OCI-LY1 (cell line): Measurements from ENCODE around the gene SLC25A53.

ENCODE experiments used
- H2AFZ ChIP-seq: fragments of 200-600 bp; sonication (generic), shearing (Covaris generic); 2 replicates; pipeline ENCODE4 v1.6.0; 2014; ENCODE audit warnings: antibody characterized with exemption, mild to moderate bottlenecking, low read length
- H3F3A ChIP-seq: fragments of 200-600 bp; sonication (generic), shearing (Covaris generic); 2 replicates; pipeline ENCODE4 v1.6.0; 2014; ENCODE audit warnings: mild to moderate bottlenecking, antibody characterized with exemption, low read length, moderate library complexity; ENCODE audit not compliant: insufficient read depth
- H3K27ac ChIP-seq: fragments of 200-600 bp; sonication (generic); 2 replicates; pipeline ENCODE4 v1.5.1; 2014; ENCODE audit warnings: low read length, mixed run types, mild to moderate bottlenecking, low read depth; ENCODE audit not compliant: poor library complexity, severe bottlenecking
- H3K27me3 ChIP-seq: fragments of 200-600 bp; sonication (generic); 2 replicates; pipeline ENCODE4 v1.6.0; 2014; ENCODE audit warnings: antibody characterized with exemption, mild to moderate bottlenecking, low read length, moderate library complexity; ENCODE audit not compliant: insufficient read depth
- H3K36me3 ChIP-seq: fragments of 200-600 bp; sonication (generic); 2 replicates; pipeline ENCODE4 v1.6.1; 2014; ENCODE audit warnings: mild to moderate bottlenecking, antibody characterized with exemption, low read length, moderate library complexity, mixed read lengths; ENCODE audit not compliant: insufficient read depth
- H3K4me1 ChIP-seq: fragments of 200-600 bp; sonication (generic); 2 replicates; pipeline ENCODE4 v1.5.1; 2014; ENCODE audit warnings: mild to moderate bottlenecking, low read length, moderate library complexity; ENCODE audit not compliant: insufficient read depth, severe bottlenecking
- H3K4me2 ChIP-seq: fragments of 200-600 bp; sonication (generic), shearing (Covaris generic); 2 replicates; pipeline ENCODE4 v1.6.1; 2014; ENCODE audit warnings: low read length
- H3K4me3 ChIP-seq: fragments of 200-600 bp; sonication (generic); 2 replicates; pipeline ENCODE4 v1.5.1; 2014; ENCODE audit warnings: low read length, low read depth, mild to moderate bottlenecking, mixed read lengths; ENCODE audit not compliant: poor library complexity, severe bottlenecking
- H3K79me2 ChIP-seq: fragments of 200-600 bp; shearing (Covaris generic); 2 replicates; pipeline ENCODE4 v1.6.1; 2016; ENCODE audit warnings: mixed run types, low read length, mixed read lengths; ENCODE audit not compliant: insufficient read depth
- H3K9ac ChIP-seq: fragments of 200-600 bp; sonication (generic), shearing (Covaris generic); 2 replicates; pipeline ENCODE4 v1.6.1; 2014; ENCODE audit warnings: mild to moderate bottlenecking, low read length, mixed read lengths
- H3K9me2 ChIP-seq: fragments of 200-600 bp; sonication (generic), shearing (Covaris generic); 2 replicates; pipeline ENCODE4 v1.6.1; 2014; ENCODE audit warnings: low read depth, mild to moderate bottlenecking, low read length, mixed read lengths
- H3K9me3 ChIP-seq: fragments of 200-600 bp; shearing (Covaris generic); 2 replicates; pipeline ENCODE4 v1.6.1; 2014; ENCODE audit warnings: low read length, mixed read lengths
- H4K20me1 ChIP-seq: fragments of 200-600 bp; sonication (generic), shearing (Covaris generic); 2 replicates; pipeline ENCODE4 v1.6.0; 2016; ENCODE audit warnings: mild to moderate bottlenecking, low read length; ENCODE audit not compliant: insufficient read depth
- EZH2 ChIP-seq: fragments of 200-600 bp; sonication (generic), shearing (Covaris generic); IDR thresholded peaks from 2 replicates; pipeline ENCODE4 v1.8.0; 2017; ENCODE audit warnings: borderline replicate concordance, mixed run types, mild to moderate bottlenecking, antibody characterized with exemption, low read length, moderate library complexity, mixed read lengths
- TF ChIP-seq, protein P1 (sequence below): fragments of 200-600 bp; sonication (generic), shearing (Covaris generic); IDR thresholded peaks from 2 replicates; pipeline ENCODE4 v1.5.1; 2017; ENCODE audit warnings: mild to moderate bottlenecking, antibody characterized with exemption, low read length, moderate library complexity, mixed read lengths

SLC25A53 gene

GRCh38 chrX:104156630-104157529, at the start of gene SLC25A53:
Gene SLC25A53 (minus strand): TSS chrX:104157009. CDS start chrX:104105257, 51,752 bp downstream.
- TF ChIP-seq, protein P1, sequence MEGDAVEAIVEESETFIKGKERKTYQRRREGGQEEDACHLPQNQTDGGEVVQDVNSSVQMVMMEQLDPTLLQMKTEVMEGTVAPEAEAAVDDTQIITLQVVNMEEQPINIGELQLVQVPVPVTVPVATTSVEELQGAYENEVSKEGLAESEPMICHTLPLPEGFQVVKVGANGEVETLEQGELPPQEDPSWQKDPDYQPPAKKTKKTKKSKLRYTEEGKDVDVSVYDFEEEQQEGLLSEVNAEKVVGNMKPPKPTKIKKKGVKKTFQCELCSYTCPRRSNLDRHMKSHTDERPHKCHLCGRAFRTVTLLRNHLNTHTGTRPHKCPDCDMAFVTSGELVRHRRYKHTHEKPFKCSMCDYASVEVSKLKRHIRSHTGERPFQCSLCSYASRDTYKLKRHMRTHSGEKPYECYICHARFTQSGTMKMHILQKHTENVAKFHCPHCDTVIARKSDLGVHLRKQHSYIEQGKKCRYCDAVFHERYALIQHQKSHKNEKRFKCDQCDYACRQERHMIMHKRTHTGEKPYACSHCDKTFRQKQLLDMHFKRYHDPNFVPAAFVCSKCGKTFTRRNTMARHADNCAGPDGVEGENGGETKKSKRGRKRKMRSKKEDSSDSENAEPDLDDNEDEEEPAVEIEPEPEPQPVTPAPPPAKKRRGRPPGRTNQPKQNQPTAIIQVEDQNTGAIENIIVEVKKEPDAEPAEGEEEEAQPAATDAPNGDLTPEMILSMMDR: no peak
- TF ChIP-seq EZH2: no peak
- Histone ChIP-seq H3K9ac (peak within 1 kb of the TSS; percentile 89), H3K27me3 (no peaks in the 10 kb centered on the region), H3K36me3 (no peaks in the 10 kb centered on the region), H3K4me1 (peaks cover 18% of the 10 kb centered on the region), H3K9me3 (no peaks in the 10 kb centered on the region), H3K4me2 (peak within 1 kb of the TSS; percentile 96), H3F3A (no peaks in the 10 kb centered on the region), H3K27ac (peak within 1 kb of the TSS; percentile 84), H3K4me3 (peak within 1 kb of the TSS; percentile 77), H3K9me2 (no peaks in the 10 kb centered on the region), H4K20me1 (no peaks in the 10 kb centered on the region), H2AFZ (no peak within 1 kb of the TSS), H3K79me2 (no peaks in the 10 kb centered on the region)

GRCh38 chrX:104205548-104205947, 48.7 kb upstream of the SLC25A53 start:
- Histone ChIP-seq H3K9me2 (no peaks in the 10 kb centered on the region), H3K27ac (no peak overlapping the region), H3K79me2 (no peaks in the 10 kb centered on the region), H3K36me3 (no peaks in the 10 kb centered on the region), H3K4me2 (no peak overlapping the region), H2AFZ (no peak overlapping the region), H3K27me3 (no peaks in the 10 kb centered on the region), H3K9me3 (no peaks in the 10 kb centered on the region), H3K9ac (no peak overlapping the region), H3F3A (no peaks in the 10 kb centered on the region), H3K4me1 (no peaks in the 10 kb centered on the region), H4K20me1 (no peaks in the 10 kb centered on the region), H3K4me3 (no peak overlapping the region)
- no peak for TF ChIP-seq EZH2
- TF ChIP-seq, protein P1: no peak

GRCh38 chrX:104195489-104196084, 38.8 kb upstream of the SLC25A53 start:
- Histone ChIP-seq H3K27me3 (no peaks in the 10 kb centered on the region), H3K36me3 (no peaks in the 10 kb centered on the region; the same call in 1 of the 2 replicates), H2AFZ (no peak overlapping the region), H3K27ac (no peak overlapping the region), H3K9ac (no peak overlapping the region), H3K4me2 (no peak overlapping the region), H3K79me2 (no peaks in the 10 kb centered on the region), H3K9me3 (no peaks in the 10 kb centered on the region), H3K4me3 (no peak overlapping the region), H3K4me1 (no peaks in the 10 kb centered on the region), H3K9me2 (no peaks in the 10 kb centered on the region), H3F3A (no peaks in the 10 kb centered on the region), H4K20me1 (no peaks in the 10 kb centered on the region)
- TF ChIP-seq EZH2: no peak
- TF ChIP-seq, protein P1: peak; percentile 47
